B cell (primary cell): ENCODE results near the gene MRPS34. TPM values are rescaled to one million over a fixed set of nuclear protein-coding genes. Genes with fewer than 3 reads are reported as not detected.

Experiments used
- ATAC-seq: fragments of 200-7000 bp; cut with Tn5 transposase; one replicate; pipeline ENCODE4 v1.10.0; 2021; ENCODE audit warnings: low read depth, mild to moderate bottlenecking, moderate number of reproducible peaks, moderate library complexity
- CTCF ChIA-PET: fragments of 350-600 bp; sonication (Branson Sonifier 250); formaldehyde crosslinking; loops from one replicate; lab custom pipeline; 2021; ENCODE audit warnings: antibody characterized with exemption, inconsistent platforms; lab: Charles Lee
- POLR2A ChIA-PET: fragments of 350-600 bp; sonication (Branson Sonifier 250); formaldehyde crosslinking; loops from one replicate; lab custom pipeline; 2021; ENCODE audit warnings: antibody characterized with exemption; lab: Charles Lee
- DNase-seq: peaks from one replicate; pipeline ENCODE4 v3.0.0; 2013
- H2AFZ ChIP-seq: 2 replicates; pipeline ENCODE4 v1.6.1; 2012; ENCODE audit warnings: mild to moderate bottlenecking, low read depth, low read length; ENCODE audit not compliant: insufficient read depth, poor library complexity, severe bottlenecking
- H3K27ac ChIP-seq, 2 donors: 1 replicate in 1 of 2; 2 replicates in 1 of 2; pipeline ENCODE4 v1.5.1; 2012 to 2013; ENCODE audit warnings: low read length in 2 of 2, mild to moderate bottlenecking in 2 of 2, moderate library complexity in 1 of 2
- H3K27me3 ChIP-seq, 4 experiments: fragments of 200-600 bp in 1 of 4; sonication (generic) in 1 of 4; replicated peaks in 1 of 4; 1 replicate in 2 of 4; 2 replicates in 2 of 4; pipeline versions ENCODE4 v1.6.1 to v1.7.0; 2013 to 2016; ENCODE audit warnings: low read length in 3 of 4, mild to moderate bottlenecking in 2 of 4, mixed read lengths in 1 of 4, moderate library complexity in 1 of 4; ENCODE audit not compliant: insufficient read depth in 4 of 4, control insufficient read depth in 3 of 4; ENCODE audit errors: control extremely low read depth in 1 of 4
- H3K36me3 ChIP-seq, 2 experiments: replicated peaks in 1 of 2; 1 replicate in 1 of 2; 2 replicates in 1 of 2; pipeline versions ENCODE4 v1.6.1 to v1.7.1; 2013; ENCODE audit warnings: low read length in 1 of 2; ENCODE audit not compliant: insufficient read depth in 2 of 2, control insufficient read depth in 1 of 2; ENCODE audit errors: control extremely low read depth in 1 of 2, extremely low read depth in 1 of 2
- H3K4me1 ChIP-seq, 2 donors: fragments of 200-600 bp in 1 of 2; sonication (generic) in 1 of 2; 1 replicate in 1 of 2; 2 replicates in 1 of 2; pipeline versions ENCODE4 v1.5.1 to v1.6.1; 2013 to 2017; ENCODE audit warnings: low read length in 2 of 2; ENCODE audit not compliant: control insufficient read depth in 2 of 2, insufficient read depth in 2 of 2
- H3K4me2 ChIP-seq: replicated peaks from 2 replicates; pipeline ENCODE3; 2012; ENCODE audit warnings: mild to moderate bottlenecking, low read depth, low read length; ENCODE audit not compliant: poor library complexity, severe bottlenecking
- H3K4me3 ChIP-seq, 5 experiments: fragments of 200-600 bp in 1 of 5; sonication (generic) in 1 of 5; 1 replicate in 3 of 5; 2 replicates in 2 of 5; pipeline versions ENCODE4 v1.5.1 to v1.7.0; 2011 to 2016; ENCODE audit warnings: low read length in 4 of 5, mild to moderate bottlenecking in 4 of 5, low read depth in 2 of 5, control low read depth in 1 of 5, moderate library complexity in 1 of 5; ENCODE audit not compliant: insufficient read depth in 1 of 5; ENCODE audit errors: control extremely low read depth in 1 of 5, extremely low read depth in 1 of 5
- H3K79me2 ChIP-seq: fragments of 200-600 bp; sonication (generic); one replicate; pipeline ENCODE4 v1.6.0; 2016; ENCODE audit warnings: low read length; ENCODE audit not compliant: control insufficient read depth, insufficient read depth
- H3K9ac ChIP-seq: fragments of 200-600 bp; sonication (generic); 2 replicates; pipeline ENCODE4 v1.6.1; 2017; ENCODE audit warnings: mild to moderate bottlenecking, low read length, moderate library complexity
- H3K9me3 ChIP-seq, 3 donors: one replicate each; pipeline versions ENCODE4 v1.6.1 to v1.7.1; 2013; ENCODE audit warnings: low read length in 2 of 3; ENCODE audit not compliant: control insufficient read depth in 2 of 3, insufficient read depth in 1 of 3; ENCODE audit errors: control extremely low read depth in 1 of 3
- H4K20me1 ChIP-seq: 2 replicates; pipeline ENCODE4 v1.6.0; 2012; ENCODE audit warnings: mild to moderate bottlenecking, low read length; ENCODE audit not compliant: insufficient read depth, control insufficient read depth, poor library complexity, severe bottlenecking
- H3K27ac Mint-ChIP-seq: one replicate; pipeline ENCODE4 v1.8.0; 2021; ENCODE audit warnings: mixed read lengths
- H3K27me3 Mint-ChIP-seq: one replicate; pipeline ENCODE4 v1.8.0; 2021; ENCODE audit warnings: mixed read lengths
- H3K4me1 Mint-ChIP-seq: one replicate; pipeline ENCODE4 v1.8.0; 2021; ENCODE audit warnings: mixed read lengths
- H3K4me3 Mint-ChIP-seq: one replicate; pipeline ENCODE4 v1.8.0; 2021; ENCODE audit warnings: mixed read lengths
- H3K9me3 Mint-ChIP-seq: one replicate; pipeline ENCODE4 v1.8.0; 2022; ENCODE audit warnings: mixed read lengths; ENCODE audit not compliant: insufficient read depth
- CTCF ChIP-seq: fragments of 200-600 bp; IDR thresholded peaks from one replicate; pipeline ENCODE4 v1.8.0; 2022; ENCODE audit warnings: antibody characterized with exemption, mild to moderate bottlenecking
- EZH2 ChIP-seq: IDR thresholded peaks from 2 replicates; pipeline ENCODE4 v1.6.1; 2012; ENCODE audit warnings: borderline replicate concordance, low read depth, mild to moderate bottlenecking, moderate library complexity, low read length; ENCODE audit not compliant: insufficient read depth, poor library complexity, severe bottlenecking
- WGBS: methylation state at CpG from one replicate; pipeline ENCODE4 v1.1.5; 2013; ENCODE audit warnings: missing lambda C conversion rate; ENCODE audit not compliant: insufficient coverage; 5-methylcytosine and 5-hydroxymethylcytosine counted together
- intact Hi-C: fragments of 100-400 bp; cut with micrococcal nuclease; formaldehyde crosslinking; loops from one replicate; pipeline ENCODE4 v1.10.0; 2022
- polyA plus RNA-seq: library from polyadenylated mRNA; depleted of rRNA; stranded (reverse); fragments of >200 nt; gene quantifications from 2 replicates; pipeline ENCODE4 v1.2.3, GENCODE V29; 2012
- total RNA-seq, 2 donors: library from RNA; stranded (reverse); fragments of 120-200 nt in 1 of 2; gene quantifications; 1 replicate in 1 of 2; 2 replicates in 1 of 2; pipeline versions ENCODE4 v1.2.3 to v1.2.4, GENCODE V29; 2013 to 2022

MRPS34 gene
- total and polyA plus RNA-seq, 2 donors (not counting 1 experiment from before 2014, with no cell fraction given): 44.6 to 55.2 TPM

GRCh38 chr16:1743376-1744337 lies 29.3 kb downstream of the MRPS34 start:
- Histone ChIP-seq H3K79me2 (peaks cover 63% of the 10 kb centered on the region), H3K9me3 (peaks cover 0 to 11% (median 0%) of the 10 kb centered on the region in 3 donors), H3K4me3 (no peak overlapping the region), H3K27ac (no peak overlapping the region), H3K4me2 (no peak overlapping the region), H2AFZ (no peak overlapping the region), H4K20me1 (peaks cover 76% of the 10 kb centered on the region), H3K36me3 (peaks cover 0 to 60% of the 10 kb centered on the region in 2 experiments), H3K27me3 (no peaks in the 10 kb centered on the region), H3K4me1 (no peaks in the 10 kb centered on the region), H3K9ac (no peak overlapping the region)
- no peaks in the 10 kb centered on the region for H3K9me3 Mint-ChIP-seq
- DNase-seq: no peak
- no peak overlapping the region for H3K4me3 Mint-ChIP-seq
- WGBS: 96% methylated on average over 30 of the region's 32 CpGs
- ChIA-PET POLR2A (no interaction called here), CTCF (no interaction called here)
- H3K4me1 Mint-ChIP-seq: no peaks in the 10 kb centered on the region
- TF ChIP-seq CTCF: no peak
- no peak for TF ChIP-seq EZH2
- H3K27me3 Mint-ChIP-seq: no peaks in the 10 kb centered on the region
- no peak overlapping the region for H3K27ac Mint-ChIP-seq
- ATAC-seq: no peak
- intact Hi-C loops: no loop called here

GRCh38 chr16:1741553-1742165 lies 31.3 kb downstream of the MRPS34 start:
- POLR2A ChIA-PET: no interaction called here
- Mint-ChIP-seq H3K9me3 (no peaks in the 10 kb centered on the region), H3K4me1 (no peaks in the 10 kb centered on the region), H3K4me3 (no peak overlapping the region), H3K27me3 (no peaks in the 10 kb centered on the region), H3K27ac (no peak overlapping the region)
- intact Hi-C loops: no loop called here
- Histone ChIP-seq H3K4me3 (no peak overlapping the region), H3K4me2 (no peak overlapping the region), H3K36me3 (peaks cover 0 to 41% of the 10 kb centered on the region in 2 experiments), H3K4me1 (no peaks in the 10 kb centered on the region), H3K27ac (no peak overlapping the region), H3K9me3 (peaks cover 0 to 31% (median 0%) of the 10 kb centered on the region in 3 donors), H3K27me3 (no peaks in the 10 kb centered on the region), H3K9ac (no peak overlapping the region), H3K79me2 (peaks cover 52% of the 10 kb centered on the region), H4K20me1 (peaks cover 67% of the 10 kb centered on the region), H2AFZ (no peak overlapping the region)
- CTCF ChIA-PET: no interaction called here
- WGBS: 99% methylated on average over 19 of the region's 19 CpGs
- TF ChIP-seq CTCF (no peak), EZH2 (no peak)
- ATAC-seq (no peak), DNase-seq (no peak)
